ENCODE results near the gene AGAP9.

Gene AGAP9

DNA sequence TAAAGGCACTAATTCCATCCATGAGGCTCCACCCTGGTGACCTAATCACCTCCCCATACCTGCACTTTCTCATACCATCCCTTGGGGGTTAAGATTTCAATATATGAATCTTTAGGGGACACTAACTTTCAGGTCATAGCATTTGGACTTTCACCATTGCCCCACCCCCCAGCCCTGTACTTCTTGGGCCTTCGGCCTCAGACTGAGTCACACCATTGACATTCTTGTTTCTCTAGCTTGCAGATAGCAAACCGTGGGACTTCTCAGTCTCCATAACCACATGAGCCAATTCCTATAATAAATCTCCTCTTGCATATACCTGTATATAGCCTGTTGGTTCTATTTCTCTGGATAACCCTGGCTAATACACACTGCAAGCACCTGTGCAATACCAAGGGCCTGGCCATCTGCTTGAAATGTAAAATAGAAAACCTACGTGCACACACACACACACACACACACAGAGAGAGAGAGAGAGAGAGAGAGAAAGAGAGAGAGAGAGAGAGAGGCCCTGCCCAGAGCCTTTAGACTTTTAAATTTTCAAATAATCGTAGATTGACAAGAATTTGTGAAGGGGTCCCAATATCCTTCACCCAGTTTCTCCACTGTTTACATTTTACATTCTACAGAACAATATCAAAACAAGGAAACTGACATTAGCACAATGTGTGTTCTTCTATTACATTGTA lies 64.8 kb downstream of the AGAP9 start:
- H3K4me3 ChIP-seq (IDR thresholded peaks at IDR 0.05; ENCODE audit: insufficient read depth, low read depth, low read length): no peak overlapping the region
- H3K27me3 ChIP-seq (ENCODE audit: insufficient read depth, low read depth): no peaks in the 10 kb centered on the region
- H3K79me2 ChIP-seq (ENCODE audit: insufficient read depth, low read depth): no peaks in the 10 kb centered on the region
- no peak overlapping the region for H3K27ac ChIP-seq
- TF ChIP-seq, protein P1, sequence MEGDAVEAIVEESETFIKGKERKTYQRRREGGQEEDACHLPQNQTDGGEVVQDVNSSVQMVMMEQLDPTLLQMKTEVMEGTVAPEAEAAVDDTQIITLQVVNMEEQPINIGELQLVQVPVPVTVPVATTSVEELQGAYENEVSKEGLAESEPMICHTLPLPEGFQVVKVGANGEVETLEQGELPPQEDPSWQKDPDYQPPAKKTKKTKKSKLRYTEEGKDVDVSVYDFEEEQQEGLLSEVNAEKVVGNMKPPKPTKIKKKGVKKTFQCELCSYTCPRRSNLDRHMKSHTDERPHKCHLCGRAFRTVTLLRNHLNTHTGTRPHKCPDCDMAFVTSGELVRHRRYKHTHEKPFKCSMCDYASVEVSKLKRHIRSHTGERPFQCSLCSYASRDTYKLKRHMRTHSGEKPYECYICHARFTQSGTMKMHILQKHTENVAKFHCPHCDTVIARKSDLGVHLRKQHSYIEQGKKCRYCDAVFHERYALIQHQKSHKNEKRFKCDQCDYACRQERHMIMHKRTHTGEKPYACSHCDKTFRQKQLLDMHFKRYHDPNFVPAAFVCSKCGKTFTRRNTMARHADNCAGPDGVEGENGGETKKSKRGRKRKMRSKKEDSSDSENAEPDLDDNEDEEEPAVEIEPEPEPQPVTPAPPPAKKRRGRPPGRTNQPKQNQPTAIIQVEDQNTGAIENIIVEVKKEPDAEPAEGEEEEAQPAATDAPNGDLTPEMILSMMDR (conservative IDR thresholded peaks at IDR 0.05; ENCODE audit: low read depth, low read length): no peak
- H3K4me2 ChIP-seq: no peak overlapping the region
- no peaks in the 10 kb centered on the region for H4K20me1 ChIP-seq (ENCODE audit: insufficient read depth)
- H3K36me3 ChIP-seq (ENCODE audit: insufficient read depth): no peaks in the 10 kb centered on the region
- no peak overlapping the region for H2AFZ ChIP-seq (ENCODE audit: low read depth)
- H3K9ac ChIP-seq: no peak overlapping the region
- no peaks in the 10 kb centered on the region for H3K4me1 ChIP-seq (ENCODE audit: low read depth, poor library complexity, severe bottlenecking)

DNA sequence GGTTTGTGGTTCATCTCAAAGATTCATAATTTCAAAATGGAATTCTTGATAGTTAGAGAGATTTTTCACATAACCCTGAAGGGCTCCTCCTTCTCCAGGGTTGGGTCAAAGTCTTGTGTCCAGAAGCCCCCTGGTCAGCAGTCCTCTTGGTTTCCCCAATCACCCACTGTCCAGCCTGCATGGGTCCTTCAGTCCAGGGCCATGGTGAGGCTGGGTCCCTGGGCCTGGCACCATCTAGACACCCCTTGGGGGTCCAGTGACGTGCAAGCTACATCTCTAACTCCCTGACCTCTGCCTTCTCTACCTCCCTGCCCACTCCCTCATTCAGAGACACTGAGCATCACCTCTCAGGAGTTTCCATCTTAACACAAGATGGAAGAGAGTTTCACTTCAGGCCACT lies 65.6 kb downstream of the AGAP9 start:
- no peak overlapping the region for H3K27ac ChIP-seq
- H3K36me3 ChIP-seq (ENCODE audit: insufficient read depth): no peaks in the 10 kb centered on the region
- H4K20me1 ChIP-seq (ENCODE audit: insufficient read depth): no peaks in the 10 kb centered on the region
- TF ChIP-seq, protein P1 (conservative IDR thresholded peaks at IDR 0.05; ENCODE audit: low read depth, low read length): no peak
- no peak overlapping the region for H3K9ac ChIP-seq
- no peak overlapping the region for H3K4me3 ChIP-seq (IDR thresholded peaks at IDR 0.05; ENCODE audit: insufficient read depth, low read depth, low read length)
- no peaks in the 10 kb centered on the region for H3K79me2 ChIP-seq (ENCODE audit: insufficient read depth, low read depth)
- no peaks in the 10 kb centered on the region for H3K4me1 ChIP-seq (ENCODE audit: low read depth, poor library complexity, severe bottlenecking)
- H3K4me2 ChIP-seq: no peak overlapping the region
- no peak overlapping the region for H2AFZ ChIP-seq (ENCODE audit: low read depth)
- no peaks in the 10 kb centered on the region for H3K27me3 ChIP-seq (ENCODE audit: insufficient read depth, low read depth)

DNA sequence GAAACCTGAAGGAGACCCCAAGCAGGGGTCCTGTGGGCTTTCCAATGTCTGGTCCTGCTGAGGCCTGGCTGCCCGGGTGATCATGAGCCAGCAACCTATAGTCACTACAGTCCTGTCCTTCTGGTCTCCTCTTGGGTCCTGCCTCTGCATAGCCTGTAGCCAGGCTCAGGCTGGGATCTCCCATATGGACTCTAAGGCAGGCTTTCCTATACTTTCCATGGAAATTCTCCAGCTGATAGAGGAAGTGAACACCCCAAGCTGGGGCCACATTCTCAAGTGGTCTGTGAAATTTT lies 66.0 kb downstream of the AGAP9 start:
- H3K27ac ChIP-seq: no peak overlapping the region
- H3K4me2 ChIP-seq: no peak overlapping the region
- TF ChIP-seq, protein P1 (conservative IDR thresholded peaks at IDR 0.05; ENCODE audit: low read depth, low read length): no peak
- H3K4me1 ChIP-seq (ENCODE audit: low read depth, poor library complexity, severe bottlenecking): no peaks in the 10 kb centered on the region
- no peaks in the 10 kb centered on the region for H3K79me2 ChIP-seq (ENCODE audit: insufficient read depth, low read depth)
- H3K4me3 ChIP-seq (IDR thresholded peaks at IDR 0.05; ENCODE audit: insufficient read depth, low read depth, low read length): no peak overlapping the region
- H3K27me3 ChIP-seq (ENCODE audit: insufficient read depth, low read depth): no peaks in the 10 kb centered on the region
- no peaks in the 10 kb centered on the region for H4K20me1 ChIP-seq (ENCODE audit: insufficient read depth)
- H3K9ac ChIP-seq: no peak overlapping the region
- H2AFZ ChIP-seq (ENCODE audit: low read depth): no peak overlapping the region
- no peaks in the 10 kb centered on the region for H3K36me3 ChIP-seq (ENCODE audit: insufficient read depth)

DNA sequence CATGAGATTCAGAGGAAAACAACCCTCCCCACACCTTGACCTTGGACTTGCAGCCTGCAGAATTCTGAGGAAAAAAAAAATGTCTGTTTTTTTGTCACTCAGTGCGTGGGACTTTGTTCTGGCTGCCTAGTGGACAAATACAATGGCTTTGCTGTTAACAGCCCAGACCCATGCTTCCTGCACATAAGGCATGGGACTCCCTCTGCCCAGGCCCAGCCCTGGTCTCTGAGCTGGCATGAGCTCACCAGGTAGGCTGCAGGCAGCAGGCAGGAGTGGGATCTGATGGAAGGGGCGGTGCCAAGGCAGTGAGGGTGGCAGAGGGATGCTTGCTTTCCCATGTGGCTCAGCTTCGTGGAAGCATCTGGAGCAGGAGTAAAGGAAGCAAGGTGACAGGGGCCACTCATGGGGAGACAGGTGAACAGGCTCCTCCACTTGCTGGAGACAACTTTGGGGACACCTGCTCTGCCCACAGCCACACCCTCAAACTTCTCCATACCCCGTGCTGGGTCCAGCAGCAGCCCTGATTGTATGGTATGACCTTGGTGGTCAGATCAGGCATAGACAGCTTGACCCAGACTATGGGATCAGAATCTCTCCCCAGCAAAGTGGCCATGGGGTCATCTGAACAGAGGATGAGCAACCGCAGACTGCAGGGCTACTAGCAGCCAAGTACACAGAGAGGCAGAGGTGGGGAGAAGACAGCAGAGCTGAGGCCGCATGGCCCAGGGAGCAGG lies 66.5 kb downstream of the AGAP9 start:
- Histone ChIP-seq H2AFZ (ENCODE audit: low read depth) (no peak overlapping the region), H3K4me2 (no peak overlapping the region), H3K4me1 (ENCODE audit: low read depth, poor library complexity, severe bottlenecking) (no peaks in the 10 kb centered on the region), H3K36me3 (ENCODE audit: insufficient read depth) (no peaks in the 10 kb centered on the region), H4K20me1 (ENCODE audit: insufficient read depth) (no peaks in the 10 kb centered on the region), H3K79me2 (ENCODE audit: insufficient read depth, low read depth) (no peaks in the 10 kb centered on the region), H3K4me3 (IDR thresholded peaks at IDR 0.05; ENCODE audit: insufficient read depth, low read depth, low read length) (no peak overlapping the region), H3K27me3 (ENCODE audit: insufficient read depth, low read depth) (no peaks in the 10 kb centered on the region), H3K9ac (no peak overlapping the region), H3K27ac (no peak overlapping the region)
- TF ChIP-seq, protein P1 (conservative IDR thresholded peaks at IDR 0.05; ENCODE audit: low read depth, low read length): no peak
